Stimulated activated CD8-positive, alpha-beta memory T cell treated with anti-CD3 and anti-CD28 coated beads, Interleukin-4, amount 100 ng/mL, for 1 hour (primary cell): ENCODE measurements around the gene ARHGEF7.

Experiments
- DNase-seq, 2 donors: peaks; one replicate each; pipeline ENCODE4 v3.0.0-alpha.2; 2020; ENCODE audit warnings: low read depth in 2 of 2, low spot score in 1 of 2

ARHGEF7 gene

DNA sequence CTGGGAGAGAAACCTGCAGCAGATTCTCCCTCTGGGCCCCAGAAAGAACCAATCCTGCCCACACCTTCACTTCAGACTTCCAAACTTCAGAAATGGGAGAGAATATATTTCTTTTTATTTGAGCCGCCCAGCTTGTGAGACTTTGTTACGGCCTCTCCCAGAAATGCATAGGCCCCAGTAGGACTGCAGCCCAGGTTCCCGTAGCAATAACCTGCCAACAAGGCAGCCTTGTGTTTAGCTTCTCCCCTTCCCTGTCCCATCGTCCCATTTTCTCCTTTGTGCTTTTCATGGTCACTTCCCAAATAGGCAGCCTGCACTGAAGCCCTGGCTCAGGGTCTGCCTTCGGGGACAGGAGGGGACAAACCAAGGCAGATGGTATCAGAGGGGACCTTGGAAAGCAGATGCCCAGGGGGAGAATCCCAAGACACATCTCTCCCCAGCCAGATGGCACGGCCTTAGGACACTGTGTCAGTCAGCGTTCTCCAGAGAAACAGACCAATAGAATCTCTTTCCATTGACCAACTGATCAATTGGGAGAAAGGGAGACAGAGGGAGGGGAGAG lies 3.7 kb upstream of the ARHGEF7 start:
- no peak for DNase-seq

- DNase-seq: no peak
Observed at GRCh38 chr13:111112196-111112595, 2.9 kb upstream of the ARHGEF7 start.

DNA sequence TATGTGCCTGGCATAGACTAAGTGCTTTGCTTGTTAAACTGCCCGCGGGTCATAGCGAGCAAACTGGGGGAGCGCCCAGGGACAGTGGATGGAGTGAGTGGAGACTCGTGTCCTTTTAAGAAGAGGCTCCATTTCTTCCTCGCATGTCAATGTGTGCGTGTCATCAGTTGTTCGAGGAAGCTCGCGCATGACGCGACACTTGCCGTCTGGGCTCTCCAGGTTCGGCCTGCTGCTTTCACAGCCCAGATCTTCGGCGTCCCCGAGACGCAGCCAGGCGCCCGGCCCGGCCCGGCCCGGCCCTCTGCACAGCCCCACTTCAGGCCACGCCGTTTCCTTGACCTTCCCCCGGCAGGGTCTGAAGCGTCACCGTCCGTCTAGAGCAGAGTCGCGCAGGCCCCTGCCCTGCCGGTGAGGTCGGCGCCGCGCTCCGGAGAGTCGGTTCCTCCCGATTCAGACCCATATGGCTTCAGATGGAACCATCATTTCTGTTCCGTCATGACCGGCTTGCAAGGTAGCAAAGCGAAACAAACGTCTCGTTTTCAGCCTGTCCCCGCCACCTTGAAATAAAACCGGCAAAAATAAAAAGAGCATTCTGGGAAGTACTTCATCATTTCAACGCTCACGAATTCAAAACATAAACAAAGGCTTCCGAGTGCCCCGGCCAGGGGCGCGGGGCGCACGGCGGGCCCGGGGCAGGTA lies 599 bp upstream of the ARHGEF7 start:
- DNase-seq: no peak

DNA sequence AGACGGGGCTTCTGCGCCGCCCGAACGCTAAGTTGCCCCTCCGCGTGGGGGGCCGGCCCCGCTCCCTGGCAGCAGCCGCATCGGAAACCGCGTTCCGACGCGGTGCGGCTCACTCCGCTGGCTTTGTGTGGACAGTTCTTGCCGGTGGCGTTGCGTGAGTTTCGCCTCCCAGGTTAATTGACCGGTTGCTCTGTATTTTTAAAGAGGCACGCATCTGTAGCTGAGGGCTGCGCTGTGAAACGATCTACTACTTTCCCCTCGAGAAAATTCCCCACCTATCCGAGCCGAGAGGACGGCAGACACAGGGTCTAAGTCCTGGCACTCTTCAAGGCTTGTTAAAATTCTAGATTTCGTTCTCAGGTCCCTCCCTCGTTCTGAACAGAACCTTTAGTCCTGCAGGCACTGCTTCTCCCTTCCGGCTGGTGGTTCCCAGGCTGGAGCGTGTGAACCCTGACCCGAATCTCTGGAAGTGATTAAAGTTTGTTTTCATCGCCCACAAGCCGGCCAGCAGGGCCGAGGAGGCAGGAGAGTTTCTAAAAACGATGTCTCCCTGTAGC lies 933 bp downstream of the ARHGEF7 start:
- DNase-seq: no peak

GRCh38 chr13:111116856-111117255 lies 1.7 kb downstream of the ARHGEF7 start:
- no peak for DNase-seq

DNA sequence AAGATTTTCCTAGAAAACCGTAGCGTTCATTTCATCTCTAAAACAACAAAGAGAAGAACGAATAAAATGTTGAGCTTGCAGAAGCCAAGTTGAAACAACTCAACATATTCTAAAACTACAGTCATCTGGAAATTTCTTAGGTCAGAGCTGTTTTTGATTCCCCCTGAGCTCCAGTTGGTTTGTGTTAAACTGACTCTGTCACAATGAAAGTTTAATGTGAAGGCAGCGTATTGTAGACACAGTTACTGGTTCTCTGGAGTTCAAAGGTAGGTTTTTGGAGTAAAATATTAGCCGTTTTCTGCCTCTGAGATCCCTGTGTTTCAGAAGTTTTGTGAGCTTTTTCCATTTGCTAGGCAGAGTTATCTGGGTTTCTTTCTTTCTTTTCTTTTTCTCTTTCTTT lies 2.2 kb downstream of the ARHGEF7 start:
- DNase-seq: no peak

- no peak for DNase-seq
Observed at GRCh38 chr13:111117961-111118360, 2.9 kb downstream of the ARHGEF7 start.

DNA sequence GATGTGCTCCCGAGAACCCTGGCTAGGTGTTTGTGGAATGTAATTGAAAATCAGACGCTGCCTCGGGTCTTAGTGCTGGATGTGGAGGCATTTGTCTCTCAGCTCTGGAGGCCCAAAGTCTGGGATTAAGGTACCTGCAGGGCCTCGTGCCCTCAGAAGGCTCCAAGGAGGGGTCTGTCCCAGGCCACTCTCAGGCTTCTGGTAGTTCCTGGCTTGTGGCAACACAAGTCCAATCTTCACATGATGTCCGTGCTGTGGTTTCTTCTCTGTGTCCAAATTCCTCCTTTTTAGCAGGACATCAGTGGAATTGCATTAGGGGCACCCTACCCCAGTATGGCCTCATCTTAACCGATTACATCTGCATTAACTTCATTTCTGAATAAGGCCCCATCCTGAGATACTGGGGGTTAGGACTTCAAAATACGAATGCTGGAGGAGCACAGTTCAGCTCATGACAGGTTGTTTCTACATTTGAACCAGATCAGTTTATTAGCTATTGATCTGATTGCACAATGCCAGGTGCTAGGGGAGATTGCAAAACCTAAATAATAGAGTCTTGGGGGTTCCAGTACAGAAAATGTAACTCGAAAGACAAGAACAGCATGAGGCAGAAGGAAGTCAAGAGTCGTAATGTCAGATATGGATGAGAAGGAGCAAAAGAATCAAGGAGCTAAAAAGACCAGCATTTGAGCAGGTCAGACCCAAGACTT lies 3.9 kb downstream of the ARHGEF7 start:
- no peak for DNase-seq

DNA sequence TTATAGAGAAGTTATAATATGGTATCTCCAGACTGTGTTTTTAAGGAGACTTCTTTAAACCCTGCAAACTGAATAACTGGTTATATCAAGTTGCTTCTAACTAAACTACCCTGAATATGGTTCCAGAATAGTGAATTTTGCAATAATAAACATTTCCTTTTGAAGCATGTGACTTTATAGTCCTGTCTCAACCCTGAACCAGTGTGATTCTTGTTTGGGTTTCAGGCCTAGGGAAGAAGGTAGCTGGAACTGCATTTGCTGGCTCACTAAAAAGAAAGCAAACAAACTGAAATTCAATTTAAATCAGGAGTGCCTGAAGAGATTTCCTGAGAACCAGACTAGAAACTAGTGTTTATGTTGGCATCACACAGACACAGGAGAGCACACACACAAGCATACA lies 4.9 kb downstream of the ARHGEF7 start:
- no peak for DNase-seq

DNA sequence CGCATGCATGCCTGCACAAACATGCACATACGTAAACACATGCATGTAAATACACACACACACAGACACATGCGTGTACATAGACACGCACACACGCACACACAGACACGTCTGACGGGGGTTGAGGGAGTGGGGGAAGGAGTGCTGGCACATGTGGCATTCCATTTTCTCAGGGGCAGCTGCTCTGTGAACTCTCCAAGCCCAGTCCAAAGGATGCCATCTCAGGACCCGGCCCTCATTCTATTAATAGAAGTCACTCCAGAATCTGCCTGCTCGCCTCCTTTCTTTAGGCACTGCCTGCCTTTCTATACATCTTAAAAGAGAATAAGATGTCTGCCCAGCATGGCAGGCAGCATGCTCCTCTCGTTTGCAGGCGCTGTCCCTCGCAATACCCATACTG lies 5.3 kb downstream of the ARHGEF7 start:
- DNase-seq: no peak

- DNase-seq: no peak
Observed at GRCh38 chr13:111120913-111121312, 5.8 kb downstream of the ARHGEF7 start.

- DNase-seq: no peak
Observed at GRCh38 chr13:111121506-111121905, 6.4 kb downstream of the ARHGEF7 start.

DNA sequence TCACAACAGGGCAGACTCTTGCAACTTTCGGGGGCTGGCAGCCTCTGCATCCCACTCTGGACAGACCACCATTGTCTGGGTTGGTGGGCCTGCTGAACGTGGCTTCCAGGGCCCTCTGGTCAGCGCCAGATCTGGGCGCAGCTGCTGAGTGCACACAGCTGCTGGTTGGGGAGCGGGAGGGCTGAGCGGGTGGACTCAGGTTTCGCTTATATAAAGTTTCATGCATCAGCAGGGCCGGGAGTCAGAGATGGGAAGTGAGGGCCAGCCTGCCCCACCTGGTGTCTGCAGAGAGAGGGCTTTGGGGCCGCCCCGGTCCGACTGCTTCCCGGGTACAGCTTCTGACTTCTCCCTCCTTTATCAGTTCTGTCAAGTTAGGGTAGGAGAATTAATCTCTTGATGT lies 6.9 kb downstream of the ARHGEF7 start:
- no peak for DNase-seq

GRCh38 chr13:111122631-111123030 lies 7.5 kb downstream of the ARHGEF7 start:
- DNase-seq: no peak

DNA sequence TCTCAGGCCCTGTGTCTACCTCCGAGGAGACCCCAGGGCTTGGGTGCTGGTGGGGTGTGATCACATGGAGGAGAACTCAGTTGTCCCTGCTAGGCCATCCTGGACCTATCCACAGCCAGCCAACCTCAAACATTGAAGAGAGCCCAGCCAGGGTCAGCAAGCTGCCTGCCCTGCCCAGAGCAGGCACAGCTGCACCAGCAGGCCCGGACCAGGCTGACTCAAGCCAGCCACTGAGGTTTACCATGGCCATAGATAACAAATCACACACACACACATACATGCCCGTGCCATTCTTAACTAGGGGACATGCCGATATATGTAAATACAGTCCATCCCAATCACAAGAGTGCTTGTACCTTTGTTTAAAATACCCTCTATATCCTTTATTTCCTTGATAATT lies 8.1 kb downstream of the ARHGEF7 start:
- DNase-seq: no peak

DNA sequence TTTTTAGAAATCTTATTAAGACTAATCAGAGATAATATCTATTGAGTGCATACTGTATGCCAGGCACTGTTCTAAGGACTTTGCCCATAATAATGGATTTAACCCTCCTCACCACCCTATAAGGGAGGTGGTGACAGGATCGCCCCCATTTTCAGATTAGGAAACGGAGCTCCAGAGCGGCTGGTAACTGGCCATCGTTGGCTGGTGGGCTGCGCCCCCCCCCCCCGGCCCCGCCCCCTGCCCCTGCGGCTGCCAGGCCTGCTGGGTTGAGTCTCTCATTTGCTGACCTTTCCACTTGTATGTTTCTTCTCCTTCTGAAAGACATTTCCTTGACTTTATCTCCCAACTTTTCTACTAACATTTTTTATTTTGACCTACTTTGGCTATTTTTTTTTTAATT lies 8.5 kb downstream of the ARHGEF7 start:
- no peak for DNase-seq

DNA sequence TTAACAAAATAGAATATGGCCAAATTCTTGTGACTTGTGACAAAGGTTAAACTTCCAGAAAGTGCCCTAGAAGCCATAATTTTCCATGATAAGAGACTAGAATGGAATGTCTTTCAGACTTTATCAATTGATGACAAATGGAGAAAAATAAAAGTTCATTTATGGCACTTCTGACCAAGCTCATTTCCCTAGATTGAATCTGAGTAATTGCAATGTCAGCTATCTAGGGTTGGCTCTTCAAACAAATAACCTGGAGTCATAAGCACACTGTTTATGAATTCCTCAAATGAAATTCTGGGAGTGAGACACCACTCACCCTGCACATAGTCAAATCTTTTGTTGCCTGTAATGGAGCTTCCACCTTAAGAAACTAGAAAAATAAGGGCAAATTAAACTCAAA lies 11.4 kb downstream of the ARHGEF7 start:
- DNase-seq: no peak

DNA sequence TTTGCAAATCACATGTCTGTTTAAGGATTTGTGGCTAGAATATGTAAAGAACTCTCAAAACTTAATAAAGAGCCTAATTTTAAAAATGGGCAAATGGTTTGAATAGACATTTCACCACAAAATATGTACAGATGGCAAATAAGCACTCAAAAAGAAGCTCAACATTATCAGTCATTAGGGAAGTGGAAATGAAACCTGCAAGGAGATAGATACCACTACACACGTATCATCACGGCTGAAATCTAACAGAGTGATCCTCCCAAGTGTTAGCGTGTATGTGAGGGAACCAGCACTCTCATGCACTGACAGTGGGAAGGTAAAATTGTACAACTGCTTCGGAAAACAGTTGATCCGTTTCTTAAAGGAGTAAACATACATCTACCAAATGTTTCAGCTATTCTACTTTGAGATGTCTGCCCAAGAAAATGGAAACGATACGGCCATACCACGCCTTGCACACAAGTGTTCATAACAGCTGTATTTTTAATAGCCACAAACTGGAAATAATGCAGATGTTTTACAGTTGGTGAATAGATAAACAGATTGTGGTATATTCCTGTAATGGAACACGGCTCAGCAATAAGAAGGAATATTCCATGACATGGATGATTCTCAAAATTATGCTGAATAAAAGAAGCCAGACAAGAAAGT lies 14.5 kb downstream of the ARHGEF7 start:
- DNase-seq: no peak

- DNase-seq: no peak
Observed at GRCh38 chr13:111130116-111130508, 15.0 kb downstream of the ARHGEF7 start.

GRCh38 chr13:111131048-111131447 lies 15.9 kb downstream of the ARHGEF7 start:
- DNase-seq: no peak

- DNase-seq: no peak
Observed at GRCh38 chr13:111131611-111132010, 16.5 kb downstream of the ARHGEF7 start.

DNA sequence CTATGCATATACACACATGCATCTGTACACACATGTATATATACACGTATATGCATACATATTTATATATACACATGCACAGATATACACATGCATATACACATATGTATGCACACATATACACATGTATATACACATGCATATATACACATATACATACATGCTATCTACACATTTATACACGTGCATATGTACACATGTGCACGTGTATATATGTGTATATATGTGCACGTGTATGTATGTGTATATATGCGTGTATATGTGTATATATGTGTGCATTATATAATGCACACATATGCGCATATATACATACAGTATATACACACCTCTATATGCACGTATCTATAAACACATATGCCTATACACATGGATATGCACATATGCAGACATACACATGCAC lies 17.8 kb downstream of the ARHGEF7 start:
- DNase-seq: no peak
